KMS-11 (cell line): ENCODE measurements around the gene DPP4.

Source experiments
- H2AFZ ChIP-seq: fragments of 200-600 bp; sonication (generic); 2 replicates; pipeline ENCODE4 v1.6.1; 2016; ENCODE audit warnings: antibody characterized with exemption, mixed run types, low read depth
- H3K27ac ChIP-seq: fragments of 200-600 bp; sonication (generic); 2 replicates; pipeline ENCODE4 v1.6.1; 2016; ENCODE audit warnings: mild to moderate bottlenecking, mixed run types
- H3K27me3 ChIP-seq: fragments of 200-600 bp; sonication (generic); 2 replicates; pipeline ENCODE4 v1.6.1; 2017; ENCODE audit warnings: mild to moderate bottlenecking, low read depth, mixed run types, moderate library complexity; ENCODE audit not compliant: insufficient read depth
- H3K36me3 ChIP-seq: fragments of 200-600 bp; sonication (generic); 2 replicates; pipeline ENCODE4 v1.6.1; 2017; ENCODE audit warnings: mild to moderate bottlenecking, mixed run types; ENCODE audit not compliant: insufficient read depth
- H3K4me1 ChIP-seq: fragments of 200-600 bp; sonication (generic); 2 replicates; pipeline ENCODE4 v1.6.1; 2016; ENCODE audit warnings: mild to moderate bottlenecking, low read depth, mixed run types; ENCODE audit not compliant: poor library complexity, severe bottlenecking
- H3K4me2 ChIP-seq: fragments of 200-600 bp; sonication (generic); 2 replicates; pipeline ENCODE4 v1.7.0; 2016; ENCODE audit warnings: mild to moderate bottlenecking, mixed run types
- H3K4me3 ChIP-seq: fragments of 200-600 bp; sonication (generic); IDR thresholded peaks from 2 replicates; pipeline ENCODE4 v1.6.1; 2017; ENCODE audit warnings: low read depth, low read length, mixed read lengths; ENCODE audit not compliant: insufficient read depth
- H3K79me2 ChIP-seq: fragments of 200-600 bp; sonication (generic); 2 replicates; pipeline ENCODE4 v1.6.1; 2016; ENCODE audit warnings: low read depth, mixed run types; ENCODE audit not compliant: insufficient read depth
- H3K9ac ChIP-seq: fragments of 200-600 bp; sonication (generic); 2 replicates; pipeline ENCODE4 v1.6.1; 2016; ENCODE audit warnings: mild to moderate bottlenecking, mixed run types
- H4K20me1 ChIP-seq: fragments of 200-600 bp; sonication (generic); 2 replicates; pipeline ENCODE4 v1.6.1; 2016; ENCODE audit warnings: mild to moderate bottlenecking, mixed run types; ENCODE audit not compliant: insufficient read depth
- TF ChIP-seq, protein P1 (sequence below): fragments of 200-600 bp; sonication (generic); conservative IDR thresholded peaks from 2 replicates; pipeline ENCODE4 v1.6.1; 2017; ENCODE audit warnings: low read depth, mild to moderate bottlenecking, antibody characterized with exemption, low read length, moderate library complexity, mixed read lengths

The DPP4 gene

DNA sequence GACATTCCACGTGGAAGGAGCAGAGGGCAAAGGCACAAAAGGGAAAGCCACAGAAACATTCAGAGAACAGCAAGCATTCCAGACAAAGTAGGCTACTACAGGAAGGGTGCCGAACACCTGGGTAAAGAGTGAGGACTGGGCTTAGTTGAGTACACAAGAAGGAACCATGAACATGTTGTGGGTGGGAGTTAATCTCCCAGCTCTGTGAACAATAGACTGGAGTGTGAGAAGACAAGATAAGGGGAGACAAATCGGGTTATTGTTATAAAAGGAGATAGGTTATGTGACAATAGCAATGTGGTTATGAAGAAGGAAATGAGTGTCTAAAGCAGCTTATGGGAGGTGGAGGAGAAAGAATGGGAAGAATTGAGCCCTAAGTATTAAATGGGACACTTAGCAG, 70.0 kb downstream of the DPP4 start:
- Histone ChIP-seq H3K27ac (no peak overlapping the region), H3K27me3 (no peaks in the 10 kb centered on the region), H2AFZ (no peak overlapping the region), H3K4me3 (no peak overlapping the region), H3K4me1 (no peaks in the 10 kb centered on the region), H3K4me2 (no peak overlapping the region), H3K9ac (no peak overlapping the region), H4K20me1 (no peaks in the 10 kb centered on the region), H3K36me3 (no peaks in the 10 kb centered on the region), H3K79me2 (no peaks in the 10 kb centered on the region)
- TF ChIP-seq, protein P1, sequence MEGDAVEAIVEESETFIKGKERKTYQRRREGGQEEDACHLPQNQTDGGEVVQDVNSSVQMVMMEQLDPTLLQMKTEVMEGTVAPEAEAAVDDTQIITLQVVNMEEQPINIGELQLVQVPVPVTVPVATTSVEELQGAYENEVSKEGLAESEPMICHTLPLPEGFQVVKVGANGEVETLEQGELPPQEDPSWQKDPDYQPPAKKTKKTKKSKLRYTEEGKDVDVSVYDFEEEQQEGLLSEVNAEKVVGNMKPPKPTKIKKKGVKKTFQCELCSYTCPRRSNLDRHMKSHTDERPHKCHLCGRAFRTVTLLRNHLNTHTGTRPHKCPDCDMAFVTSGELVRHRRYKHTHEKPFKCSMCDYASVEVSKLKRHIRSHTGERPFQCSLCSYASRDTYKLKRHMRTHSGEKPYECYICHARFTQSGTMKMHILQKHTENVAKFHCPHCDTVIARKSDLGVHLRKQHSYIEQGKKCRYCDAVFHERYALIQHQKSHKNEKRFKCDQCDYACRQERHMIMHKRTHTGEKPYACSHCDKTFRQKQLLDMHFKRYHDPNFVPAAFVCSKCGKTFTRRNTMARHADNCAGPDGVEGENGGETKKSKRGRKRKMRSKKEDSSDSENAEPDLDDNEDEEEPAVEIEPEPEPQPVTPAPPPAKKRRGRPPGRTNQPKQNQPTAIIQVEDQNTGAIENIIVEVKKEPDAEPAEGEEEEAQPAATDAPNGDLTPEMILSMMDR = no peak

DNA sequence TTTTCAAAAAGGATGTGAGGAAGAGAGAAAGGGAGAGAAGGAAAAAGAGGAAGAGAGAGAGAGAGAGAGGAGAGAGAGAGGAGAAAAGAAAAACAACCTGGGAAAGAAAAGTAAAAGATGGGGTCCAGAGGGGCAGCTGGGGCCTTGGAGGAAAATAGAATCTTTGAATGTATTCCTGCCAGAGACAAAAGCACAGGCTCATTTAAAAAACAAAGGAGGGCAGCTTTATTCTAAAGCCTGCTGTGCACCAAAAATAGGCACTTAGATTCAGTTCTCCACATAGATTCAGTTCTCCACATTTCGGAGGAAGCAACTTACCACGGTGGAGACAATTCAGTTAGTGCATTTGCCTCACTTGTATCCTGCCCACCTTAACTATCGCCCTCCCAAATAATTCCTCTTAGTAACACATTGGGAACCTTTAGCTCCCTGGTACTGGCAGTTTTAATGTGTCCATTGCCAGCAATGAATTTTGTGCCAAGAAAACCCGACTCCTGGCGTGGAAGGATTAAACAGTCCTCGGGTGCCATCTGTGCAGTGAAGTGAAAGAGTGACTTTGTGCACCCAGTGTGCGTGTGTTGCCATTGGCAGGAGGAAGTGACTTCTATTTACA, 71.3 kb downstream of the DPP4 start:
- Histone ChIP-seq H3K4me3 (no peak overlapping the region), H2AFZ (no peak overlapping the region), H3K79me2 (no peaks in the 10 kb centered on the region), H3K4me2 (no peak overlapping the region), H3K36me3 (no peaks in the 10 kb centered on the region), H3K4me1 (no peaks in the 10 kb centered on the region), H3K27me3 (no peaks in the 10 kb centered on the region), H3K27ac (no peak overlapping the region), H4K20me1 (no peaks in the 10 kb centered on the region), H3K9ac (no peak overlapping the region)
- TF ChIP-seq, protein P1 = no peak

DNA sequence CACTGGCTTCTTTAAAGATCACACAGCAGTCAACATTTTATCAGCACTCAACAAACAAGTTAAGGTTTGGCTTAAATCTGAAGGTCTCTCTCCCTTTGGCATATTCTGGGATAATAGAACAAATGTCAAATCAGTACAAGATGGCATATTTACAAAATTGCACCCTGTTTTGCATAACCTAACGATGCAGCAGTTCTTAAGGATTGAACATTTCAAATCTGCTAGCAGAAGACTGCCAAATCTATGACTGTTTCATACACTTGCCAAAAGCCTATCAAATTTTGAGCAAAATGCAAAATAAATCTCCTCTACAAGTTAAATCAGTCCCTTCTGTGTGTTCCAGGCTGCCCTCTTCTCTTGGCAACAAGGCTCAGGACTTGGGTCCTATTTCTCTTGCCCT, 73.6 kb downstream of the DPP4 start:
- TF ChIP-seq, protein P1 = no peak
- Histone ChIP-seq H3K4me2 (no peak overlapping the region), H3K27ac (no peak overlapping the region), H3K4me1 (no peaks in the 10 kb centered on the region), H3K79me2 (no peaks in the 10 kb centered on the region), H3K27me3 (no peaks in the 10 kb centered on the region), H4K20me1 (no peaks in the 10 kb centered on the region), H2AFZ (no peak overlapping the region), H3K36me3 (no peaks in the 10 kb centered on the region), H3K9ac (no peak overlapping the region), H3K4me3 (no peak overlapping the region)

DNA sequence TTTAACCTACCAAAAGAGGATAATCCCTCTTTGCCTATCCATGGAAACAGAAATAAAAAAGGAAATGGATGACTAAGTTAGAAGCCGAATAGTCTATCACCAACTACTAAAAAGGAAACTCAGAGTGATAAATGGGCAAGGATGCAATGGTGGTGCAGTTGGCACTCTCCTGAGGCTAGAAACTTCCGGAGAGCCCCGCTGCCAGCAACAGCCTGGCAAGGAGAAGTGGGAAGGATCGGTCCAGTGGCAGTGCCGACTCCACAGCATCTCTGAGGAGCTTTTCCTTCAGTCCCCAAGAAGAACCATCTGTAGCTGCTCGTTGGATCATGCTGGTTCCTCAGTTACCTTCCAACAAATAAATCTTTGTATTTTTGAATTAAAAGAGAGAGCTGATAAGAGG, 74.7 kb downstream of the DPP4 start:
- Histone ChIP-seq H3K27me3 (no peaks in the 10 kb centered on the region), H3K27ac (no peak overlapping the region), H3K9ac (no peak overlapping the region), H3K4me3 (no peak overlapping the region), H2AFZ (no peak overlapping the region), H3K36me3 (no peaks in the 10 kb centered on the region), H3K4me2 (no peak overlapping the region), H3K4me1 (no peaks in the 10 kb centered on the region), H3K79me2 (no peaks in the 10 kb centered on the region), H4K20me1 (no peaks in the 10 kb centered on the region)
- TF ChIP-seq, protein P1 = no peak
